CD4-positive, alpha-beta T cell treated with Interleukin-15 for 1 hour (primary cell): Measurements from ENCODE around the gene TMEM39B.
"Not testable (repeated sequence)": the region's sequence is repeated elsewhere in the genome, so short reads cannot be mapped to it uniquely, and the experiment has no call there.

ENCODE experiments used
- DNase-seq: peaks from one replicate; pipeline ENCODE4 v3.0.0-alpha.2; 2020

TMEM39B gene

GRCh38 chr1:32114420-32114819, 41.7 kb downstream of the TMEM39B start:
- DNase-seq = no peak

GRCh38 chr1:32115496-32115895, 42.8 kb downstream of the TMEM39B start:
- no peak for DNase-seq

GRCh38 chr1:32116531-32116930, 43.8 kb downstream of the TMEM39B start:
- no peak for DNase-seq

GRCh38 chr1:32122151-32122550, 49.4 kb downstream of the TMEM39B start:
- DNase-seq = no peak

- not testable (repeated sequence) for DNase-seq
Observed at GRCh38 chr1:32123361-32123760, 50.6 kb downstream of the TMEM39B start.

GRCh38 chr1:32125313-32125712, 52.6 kb downstream of the TMEM39B start:
- no peak for DNase-seq

- no peak for DNase-seq
Observed at GRCh38 chr1:32126770-32127169, 54.0 kb downstream of the TMEM39B start.

- DNase-seq = no peak
Observed at GRCh38 chr1:32127409-32128198, 54.9 kb downstream of the TMEM39B start.

- no peak for DNase-seq
Observed at GRCh38 chr1:32128479-32128878, 55.7 kb downstream of the TMEM39B start.

GRCh38 chr1:32128964-32129363, 56.2 kb downstream of the TMEM39B start:
- DNase-seq = no peak

GRCh38 chr1:32133950-32134280, 61.2 kb downstream of the TMEM39B start:
- not testable (repeated sequence) for DNase-seq

- no peak for DNase-seq
Observed at GRCh38 chr1:32137111-32137510, 64.4 kb downstream of the TMEM39B start.

- no peak for DNase-seq
Observed at GRCh38 chr1:32138965-32139364, 66.2 kb downstream of the TMEM39B start.

GRCh38 chr1:32142446-32143301, 69.9 kb downstream of the TMEM39B start:
- no peak for DNase-seq

- DNase-seq = not testable (repeated sequence)
Observed at GRCh38 chr1:32143302-32143695, 70.6 kb downstream of the TMEM39B start.

GRCh38 chr1:32144033-32144432, 71.3 kb downstream of the TMEM39B start:
- no peak for DNase-seq

- not testable (repeated sequence) for DNase-seq
Observed at GRCh38 chr1:32147799-32148198, 75.1 kb downstream of the TMEM39B start.

- no peak for DNase-seq
Observed at GRCh38 chr1:32150847-32151246, 78.1 kb downstream of the TMEM39B start.

GRCh38 chr1:32151319-32151787, 78.6 kb downstream of the TMEM39B start:
- DNase-seq = no peak
